Liver (tissue), 9 donors: ENCODE data around the gene GPAT3. TPM values are rescaled to one million over a fixed set of nuclear protein-coding genes. Genes with fewer than 3 reads are reported as not detected.
A peak's percentile ranks its signal among the peaks of the same experiment; 100 is the strongest.

Experiments
- DNase-seq: peaks from one replicate; pipeline ENCODE4 v3.0.0-alpha.2; 2017; ENCODE audit warnings: low spot score
- H3K27ac ChIP-seq, 2 donors: one replicate each; pipeline ENCODE4 v1.7.0; 2013; ENCODE audit warnings: inconsistent platforms in 2 of 2, low read length in 2 of 2, control low read depth in 1 of 2, low read depth in 1 of 2, mild to moderate bottlenecking in 1 of 2
- H3K27me3 ChIP-seq, 4 donors: one replicate each; pipeline versions ENCODE4 v1.6.1 to v1.7.0; 2013; ENCODE audit warnings: low read length in 3 of 4, inconsistent platforms in 1 of 4, mild to moderate bottlenecking in 1 of 4, moderate library complexity in 1 of 4; ENCODE audit not compliant: control insufficient read depth in 4 of 4, insufficient read depth in 4 of 4
- H3K36me3 ChIP-seq, 4 donors: one replicate each; pipeline versions ENCODE4 v1.6.1 to v1.7.0; 2013; ENCODE audit warnings: low read length in 3 of 4, mild to moderate bottlenecking in 3 of 4, low read depth in 1 of 4, moderate library complexity in 1 of 4; ENCODE audit not compliant: control insufficient read depth in 4 of 4, insufficient read depth in 3 of 4
- H3K4me1 ChIP-seq, 4 donors: one replicate each; pipeline versions ENCODE4 v1.6.1 to v1.7.0; 2013; ENCODE audit warnings: low read length in 3 of 4, mild to moderate bottlenecking in 3 of 4, moderate library complexity in 1 of 4; ENCODE audit not compliant: control insufficient read depth in 4 of 4, insufficient read depth in 4 of 4
- H3K4me3 ChIP-seq, 3 donors: one replicate each; pipeline versions ENCODE4 v1.6.1 to v1.7.0; 2013; ENCODE audit warnings: low read length in 3 of 3, control low read depth in 1 of 3, low read depth in 1 of 3, mild to moderate bottlenecking in 1 of 3
- H3K9ac ChIP-seq, 2 donors: one replicate each; pipeline ENCODE4 v1.7.0; 2013; ENCODE audit warnings: low read length in 2 of 2, mild to moderate bottlenecking in 2 of 2, moderate library complexity in 2 of 2, control low read depth in 1 of 2, low read depth in 1 of 2
- H3K9me3 ChIP-seq, 4 donors: one replicate each; pipeline versions ENCODE4 v1.6.1 to v1.7.0; 2013; ENCODE audit warnings: low read length in 3 of 4; ENCODE audit not compliant: control insufficient read depth in 4 of 4
- EGR1 ChIP-seq, 2 donors: IDR thresholded peaks; 2 replicates each; pipeline ENCODE4 v1.6.1; 2016 to 2018; ENCODE audit warnings: antibody characterized with exemption in 2 of 2, low read depth in 2 of 2
- FOXA1 ChIP-seq: IDR thresholded peaks from 2 replicates; pipeline ENCODE4 v1.6.1; 2016; ENCODE audit warnings: antibody characterized with exemption
- FOXA2 ChIP-seq: IDR thresholded peaks from 2 replicates; pipeline ENCODE4 v1.6.1; 2016; ENCODE audit warnings: antibody characterized with exemption
- GABPA ChIP-seq, 2 donors: IDR thresholded peaks in 1 of 2; conservative IDR thresholded peaks in 1 of 2; 2 replicates each; pipeline ENCODE4 v1.6.1; 2016; ENCODE audit warnings: antibody characterized with exemption in 2 of 2, mild to moderate bottlenecking in 1 of 2, moderate library complexity in 1 of 2
- HNF4A ChIP-seq, 2 donors: conservative IDR thresholded peaks; 2 replicates each; pipeline ENCODE4 v1.6.1; 2016; ENCODE audit warnings: antibody characterized with exemption in 2 of 2, mild to moderate bottlenecking in 2 of 2
- JUND ChIP-seq, 2 donors: IDR thresholded peaks; 2 replicates each; pipeline ENCODE4 v1.6.1; 2016; ENCODE audit warnings: antibody characterized with exemption in 2 of 2
- MAX ChIP-seq: IDR thresholded peaks from 2 replicates; pipeline ENCODE4 v1.6.1; 2016; ENCODE audit warnings: antibody characterized with exemption
- NR2F2 ChIP-seq: IDR thresholded peaks from 2 replicates; pipeline ENCODE4 v1.6.1; 2016; ENCODE audit warnings: antibody characterized with exemption
- RAD21 ChIP-seq, 2 donors: IDR thresholded peaks; 2 replicates each; pipeline ENCODE4 v1.6.1; 2016; ENCODE audit warnings: antibody characterized with exemption in 2 of 2, mild to moderate bottlenecking in 2 of 2
- REST ChIP-seq: IDR thresholded peaks from 2 replicates; pipeline ENCODE4 v1.6.1; 2016; ENCODE audit warnings: antibody characterized with exemption, mild to moderate bottlenecking
- RXRA ChIP-seq, 2 donors: IDR thresholded peaks; 2 replicates each; pipeline ENCODE4 v1.6.1; 2017 to 2018; ENCODE audit warnings: antibody characterized with exemption in 2 of 2, mild to moderate bottlenecking in 1 of 2
- SP1 ChIP-seq: IDR thresholded peaks from 2 replicates; pipeline ENCODE4 v1.6.1; 2018; ENCODE audit warnings: antibody characterized with exemption, mild to moderate bottlenecking
- TAF1 ChIP-seq: conservative IDR thresholded peaks from 2 replicates; pipeline ENCODE4 v1.6.1; 2016; ENCODE audit warnings: antibody characterized with exemption, mild to moderate bottlenecking
- ZBTB33 ChIP-seq: IDR thresholded peaks from 2 replicates; pipeline ENCODE4 v1.6.1; 2016; ENCODE audit warnings: antibody characterized with exemption
- WGBS: extraction: QIAGEN DNeasy Blood & Tissue Kit; methylation state at CpG from one replicate; pipeline ENCODE4 v1.1.7; 2013; 5-methylcytosine and 5-hydroxymethylcytosine counted together
- polyA plus RNA-seq, 2 donors: library from polyadenylated mRNA; stranded (reverse) in 1 of 2; unstranded in 1 of 2; fragments of 200-250 nt in 1 of 2; fragments of >200 nt in 1 of 2; fragmentation: Nextera tagmentation in 1 of 2; extraction: Ambion mirVana in 1 of 2; gene quantifications; one replicate each; pipeline versions ENCODE4 v1.2.1 to v1.2.3, GENCODE V29; 2013 to 2015
- total RNA-seq, 2 donors: library from RNA; depleted of rRNA; stranded (reverse); fragments of >200 nt; gene quantifications; one replicate each; pipeline ENCODE4 v1.2.3, GENCODE V29; 2014
- TF ChIP-seq, protein P1 (sequence below): fragments of 150-350 bp; IDR thresholded peaks from 2 replicates; pipeline ENCODE4 v1.5.1; 2017; ENCODE audit warnings: improper control_type of control experiment, low read depth, low read length; ENCODE audit not compliant: missing input control
- donor health status: healthy.
- donor health status: healthy.
- donor health status: healthy.
- donor health status: healthy.
- donor health status: healthy.

Gene GPAT3
- total and polyA plus RNA-seq, 4 donors = 1.8 to 6.2 (median 4.5) TPM

- H3K27ac ChIP-seq = no peak overlapping the region
- DNase-seq = no peak
- no peak for TF ChIP-seq RAD21 (IDR thresholded peaks at IDR 0.05)
- TF ChIP-seq FOXA1 = no peak
- TF ChIP-seq JUND (IDR thresholded peaks at IDR 0.05) = no peak
- TF ChIP-seq MAX = no peak
- no peak for TF ChIP-seq HNF4A (conservative IDR thresholded peaks at IDR 0.05)
- TF ChIP-seq EGR1 (IDR thresholded peaks at IDR 0.05; ENCODE audit: low read depth in 2 of 2) = no peak
- no peak for TF ChIP-seq TAF1
- TF ChIP-seq FOXA2 = no peak
- TF ChIP-seq RXRA (IDR thresholded peaks at IDR 0.05) = no peak
- TF ChIP-seq, protein P1, sequence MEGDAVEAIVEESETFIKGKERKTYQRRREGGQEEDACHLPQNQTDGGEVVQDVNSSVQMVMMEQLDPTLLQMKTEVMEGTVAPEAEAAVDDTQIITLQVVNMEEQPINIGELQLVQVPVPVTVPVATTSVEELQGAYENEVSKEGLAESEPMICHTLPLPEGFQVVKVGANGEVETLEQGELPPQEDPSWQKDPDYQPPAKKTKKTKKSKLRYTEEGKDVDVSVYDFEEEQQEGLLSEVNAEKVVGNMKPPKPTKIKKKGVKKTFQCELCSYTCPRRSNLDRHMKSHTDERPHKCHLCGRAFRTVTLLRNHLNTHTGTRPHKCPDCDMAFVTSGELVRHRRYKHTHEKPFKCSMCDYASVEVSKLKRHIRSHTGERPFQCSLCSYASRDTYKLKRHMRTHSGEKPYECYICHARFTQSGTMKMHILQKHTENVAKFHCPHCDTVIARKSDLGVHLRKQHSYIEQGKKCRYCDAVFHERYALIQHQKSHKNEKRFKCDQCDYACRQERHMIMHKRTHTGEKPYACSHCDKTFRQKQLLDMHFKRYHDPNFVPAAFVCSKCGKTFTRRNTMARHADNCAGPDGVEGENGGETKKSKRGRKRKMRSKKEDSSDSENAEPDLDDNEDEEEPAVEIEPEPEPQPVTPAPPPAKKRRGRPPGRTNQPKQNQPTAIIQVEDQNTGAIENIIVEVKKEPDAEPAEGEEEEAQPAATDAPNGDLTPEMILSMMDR = no peak
- TF ChIP-seq SP1 = no peak
- TF ChIP-seq NR2F2 = no peak
- TF ChIP-seq REST = no peak
- no peak overlapping the region for H3K4me3 ChIP-seq
- WGBS = 78% methylated on average over 3 of the region's 3 CpGs
- H3K36me3 ChIP-seq = no peaks in the 10 kb centered on the region
- no peaks in the 10 kb centered on the region for H3K9me3 ChIP-seq
- peaks cover 0 to 2% (median 0%) of the 10 kb centered on the region in 4 donors for H3K4me1 ChIP-seq
- H3K9ac ChIP-seq = no peak overlapping the region
- H3K27me3 ChIP-seq = no peaks in the 10 kb centered on the region
Measured at GRCh38 chr4:83552083-83552482, 16.2 kb downstream of the GPAT3 start.

- H3K9ac ChIP-seq = no peak overlapping the region
Measured at GRCh38 chr4:83552924-83553323, 17.0 kb downstream of the GPAT3 start.

More at GRCh38 chr4:83552924-83553323, 17.0 kb downstream of the GPAT3 start:
- WGBS = 58% methylated on average over 2 of the region's 2 CpGs
- Histone ChIP-seq H3K27ac (no peak overlapping the region), H3K9me3 (no peaks in the 10 kb centered on the region), H3K36me3 (no peaks in the 10 kb centered on the region), H3K4me1 (peaks cover 0 to 2% (median 0%) of the 10 kb centered on the region in 4 donors), H3K4me3 (no peak overlapping the region), H3K27me3 (no peaks in the 10 kb centered on the region)
- DNase-seq = no peak
- TF ChIP-seq RXRA (IDR thresholded peaks at IDR 0.05) = peak in 1 of 2 donors; percentile 63
- TF ChIP-seq ZBTB33 = no peak
- peak in 1 of 2 donors; percentile 63 for TF ChIP-seq HNF4A (conservative IDR thresholded peaks at IDR 0.05)
- no peak for TF ChIP-seq GABPA (IDR thresholded peaks at IDR 0.05 in 1 of 2, conservative IDR thresholded peaks at IDR 0.05 in 1 of 2)
- peak in 1 of 2 donors; percentile 41 for TF ChIP-seq JUND (IDR thresholded peaks at IDR 0.05)
